Measurements from ENCODE around the gene CARMIL1. TPM values are rescaled to one million over a fixed set of nuclear protein-coding genes. Genes with fewer than 3 reads are reported as not detected.

The CARMIL1 gene
- total RNA-seq, 4 donors from 2014 or later = 14.9 to 23.5 (median 20.3) TPM

DNA sequence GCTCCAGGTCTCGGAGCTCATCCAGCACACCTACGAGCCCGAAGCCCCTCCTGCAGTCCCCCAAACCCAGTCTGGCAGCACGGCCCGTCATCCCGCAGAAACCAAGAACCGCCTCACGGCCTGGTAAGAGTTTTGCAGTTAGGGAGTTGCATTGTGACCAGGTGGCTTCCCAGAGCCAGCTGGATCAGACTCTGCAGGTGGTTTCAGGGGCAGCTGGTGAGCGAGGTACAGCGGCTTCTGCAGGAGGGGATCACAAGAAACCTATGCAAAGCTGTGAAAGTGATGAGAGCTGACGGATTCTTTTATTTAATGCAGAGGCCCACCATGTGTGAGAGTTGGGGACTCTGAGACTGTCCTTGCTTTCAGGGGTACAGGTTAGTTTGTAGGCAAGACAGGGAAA is 327.0 kb downstream of the CARMIL1 start:
- WGBS, 2 donors = 91 to 94% methylated on average over 11 of the region's 11 CpGs
- TF ChIP-seq, protein P1, sequence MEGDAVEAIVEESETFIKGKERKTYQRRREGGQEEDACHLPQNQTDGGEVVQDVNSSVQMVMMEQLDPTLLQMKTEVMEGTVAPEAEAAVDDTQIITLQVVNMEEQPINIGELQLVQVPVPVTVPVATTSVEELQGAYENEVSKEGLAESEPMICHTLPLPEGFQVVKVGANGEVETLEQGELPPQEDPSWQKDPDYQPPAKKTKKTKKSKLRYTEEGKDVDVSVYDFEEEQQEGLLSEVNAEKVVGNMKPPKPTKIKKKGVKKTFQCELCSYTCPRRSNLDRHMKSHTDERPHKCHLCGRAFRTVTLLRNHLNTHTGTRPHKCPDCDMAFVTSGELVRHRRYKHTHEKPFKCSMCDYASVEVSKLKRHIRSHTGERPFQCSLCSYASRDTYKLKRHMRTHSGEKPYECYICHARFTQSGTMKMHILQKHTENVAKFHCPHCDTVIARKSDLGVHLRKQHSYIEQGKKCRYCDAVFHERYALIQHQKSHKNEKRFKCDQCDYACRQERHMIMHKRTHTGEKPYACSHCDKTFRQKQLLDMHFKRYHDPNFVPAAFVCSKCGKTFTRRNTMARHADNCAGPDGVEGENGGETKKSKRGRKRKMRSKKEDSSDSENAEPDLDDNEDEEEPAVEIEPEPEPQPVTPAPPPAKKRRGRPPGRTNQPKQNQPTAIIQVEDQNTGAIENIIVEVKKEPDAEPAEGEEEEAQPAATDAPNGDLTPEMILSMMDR (IDR thresholded peaks at IDR 0.05) = no peak
- TF ChIP-seq POLR2A (IDR thresholded peaks at IDR 0.05) = no peak
- DNase-seq (ENCODE audit: low spot score in 2 of 2) = no peak
- intact Hi-C loops (cut with DNase I; ENCODE audit: low total_unique reads) = no loop called here
- H3K4me3 ChIP-seq (ENCODE audit: low read depth, poor library complexity, severe bottlenecking) = no peak overlapping the region

DNA sequence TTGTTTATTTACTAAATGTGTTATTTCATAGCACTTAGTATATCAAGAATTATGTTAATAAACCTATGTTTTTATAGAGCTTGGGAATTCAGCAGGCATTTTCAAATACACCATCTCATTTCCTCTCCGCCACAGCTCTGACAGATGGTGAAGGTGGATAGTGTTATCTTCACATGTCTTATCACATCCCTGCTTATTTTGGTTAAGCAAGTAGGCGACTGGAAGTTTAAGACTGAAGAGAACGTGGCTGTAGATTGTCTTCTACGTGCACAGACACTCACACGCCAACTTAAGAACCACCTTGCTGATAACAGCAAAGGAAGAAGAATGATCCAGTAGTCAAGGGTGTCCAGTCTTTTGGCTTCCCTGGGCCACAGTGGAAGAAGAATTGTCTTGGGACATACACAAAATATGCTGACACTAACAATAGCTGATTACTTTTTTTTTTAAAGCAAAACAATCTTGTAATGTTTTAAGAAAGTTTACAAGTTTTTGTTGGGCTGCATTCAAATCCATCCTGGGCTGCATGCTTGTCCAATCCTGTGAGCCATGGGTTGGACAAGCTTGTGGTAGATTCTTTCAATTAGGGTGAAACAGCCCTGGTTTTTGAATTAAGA is 329.5 kb downstream of the CARMIL1 start:
- WGBS, 2 donors = 90 to 93% methylated on average over 5 of the region's 5 CpGs
- intact Hi-C loops (cut with DNase I; ENCODE audit: low total_unique reads) = no loop called here
- no peak for DNase-seq (ENCODE audit: low spot score in 2 of 2)
- TF ChIP-seq POLR2A (IDR thresholded peaks at IDR 0.05) = no peak
- TF ChIP-seq, protein P1 (IDR thresholded peaks at IDR 0.05) = no peak
- no peak overlapping the region for H3K4me3 ChIP-seq (ENCODE audit: low read depth, poor library complexity, severe bottlenecking)

DNA sequence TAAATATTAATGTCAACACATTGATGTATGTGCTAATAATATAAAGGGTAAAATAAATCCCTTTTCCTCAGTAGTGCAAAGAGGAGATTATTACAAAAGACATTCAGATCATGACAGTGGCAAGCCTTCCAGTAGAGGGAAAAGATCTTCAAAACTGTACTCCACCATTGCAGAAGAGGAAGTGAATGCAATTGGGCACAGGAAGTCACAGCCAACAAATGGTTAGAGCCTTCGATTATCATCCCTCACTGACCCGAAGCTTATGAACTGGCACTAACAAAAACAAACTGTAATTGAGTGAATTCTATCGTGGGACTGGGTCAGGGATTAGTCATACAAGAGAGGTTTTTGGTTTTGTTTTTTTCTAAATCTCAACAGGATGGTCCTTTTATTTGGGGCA is 333.5 kb downstream of the CARMIL1 start:
- WGBS, 2 donors = 70 to 79% methylated on average over 3 of the region's 3 CpGs
- intact Hi-C loops (cut with DNase I; ENCODE audit: low total_unique reads) = no loop called here
- no peak for DNase-seq (ENCODE audit: low spot score in 2 of 2)
- TF ChIP-seq, protein P1 (IDR thresholded peaks at IDR 0.05) = no peak
- TF ChIP-seq POLR2A (IDR thresholded peaks at IDR 0.05) = no peak
- H3K4me3 ChIP-seq (ENCODE audit: low read depth, poor library complexity, severe bottlenecking) = no peak overlapping the region

DNA sequence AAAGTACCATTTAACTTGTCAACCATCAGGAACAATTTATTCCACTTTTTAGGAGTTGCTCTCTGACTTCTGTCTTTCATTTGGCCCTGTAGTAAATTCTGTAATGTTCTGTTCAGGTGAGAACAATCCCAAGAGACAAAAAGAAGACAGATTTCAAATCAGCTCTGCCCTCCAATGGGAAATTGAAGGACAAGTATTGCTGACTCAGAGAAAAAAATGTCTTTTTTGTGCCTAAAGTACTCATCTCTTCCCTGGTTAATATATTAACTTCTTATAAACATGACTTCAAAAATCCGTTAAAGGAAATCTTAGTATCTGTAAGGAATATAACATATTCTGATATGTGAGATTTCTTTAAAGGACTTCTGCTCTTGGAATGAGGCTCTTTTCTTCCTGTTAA is 334.2 kb downstream of the CARMIL1 start:
- no peak overlapping the region for H3K4me3 ChIP-seq (ENCODE audit: low read depth, poor library complexity, severe bottlenecking)
- DNase-seq (ENCODE audit: low spot score in 2 of 2) = no peak
- WGBS, 2 donors = 90 to 98% methylated on average over 1 of the region's 1 CpG
- intact Hi-C loops (cut with DNase I; ENCODE audit: low total_unique reads) = no loop called here
- TF ChIP-seq, protein P1 (IDR thresholded peaks at IDR 0.05) = no peak
- TF ChIP-seq POLR2A (IDR thresholded peaks at IDR 0.05) = no peak

DNA sequence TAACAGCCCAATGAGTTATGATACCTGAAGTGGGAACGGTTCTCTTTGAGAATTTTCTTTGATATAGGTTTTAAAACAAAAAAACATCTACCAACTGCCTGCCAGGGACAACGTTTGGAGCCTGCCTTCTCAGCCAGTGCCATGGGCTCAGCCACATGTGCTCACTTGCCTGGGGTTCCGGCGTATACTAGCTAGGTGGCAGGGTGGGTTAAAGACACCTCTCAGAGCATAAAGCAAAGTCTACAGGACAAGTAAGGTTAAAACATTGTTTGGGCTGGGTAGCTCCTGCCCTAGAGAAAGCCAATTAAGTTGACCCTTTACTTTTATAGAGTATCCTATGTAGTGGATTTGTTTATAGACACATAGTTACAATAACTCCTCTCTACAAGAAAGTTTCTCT is 334.9 kb downstream of the CARMIL1 start:
- no peak for TF ChIP-seq POLR2A (IDR thresholded peaks at IDR 0.05)
- TF ChIP-seq, protein P1 (IDR thresholded peaks at IDR 0.05) = no peak
- DNase-seq (ENCODE audit: low spot score in 2 of 2) = no peak
- intact Hi-C loops (cut with DNase I; ENCODE audit: low total_unique reads) = no loop called here
- H3K4me3 ChIP-seq (ENCODE audit: low read depth, poor library complexity, severe bottlenecking) = no peak overlapping the region
- 67 to 69% methylated on average over 4 of the region's 4 CpGs for WGBS, 2 donors

DNA sequence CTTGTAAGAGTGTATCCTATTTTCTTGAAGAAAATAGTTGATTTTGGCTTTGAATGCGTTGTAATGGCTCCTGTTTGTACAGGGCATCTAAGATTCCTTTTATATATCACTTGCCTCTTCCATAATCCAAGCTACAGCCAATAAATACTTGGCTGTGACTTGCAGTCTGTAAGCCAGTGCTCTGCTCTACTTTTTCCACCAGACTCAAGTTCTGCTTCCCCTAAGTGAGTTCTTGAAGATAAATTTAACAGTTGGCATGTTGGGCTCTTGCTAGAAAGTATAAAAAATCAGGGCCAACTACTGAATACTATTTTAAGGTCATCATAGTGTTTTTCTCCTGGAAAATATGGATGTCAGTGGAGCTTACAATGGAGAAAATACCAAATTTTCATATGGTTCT is 336.3 kb downstream of the CARMIL1 start:
- no peak for TF ChIP-seq POLR2A (IDR thresholded peaks at IDR 0.05)
- TF ChIP-seq, protein P1 (IDR thresholded peaks at IDR 0.05) = no peak
- no peak overlapping the region for H3K4me3 ChIP-seq (ENCODE audit: low read depth, poor library complexity, severe bottlenecking)
- 84 to 86% methylated on average over 1 of the region's 1 CpG for WGBS, 2 donors
- intact Hi-C loops (cut with DNase I; ENCODE audit: low total_unique reads) = no loop called here
- no peak for DNase-seq (ENCODE audit: low spot score in 2 of 2)
